HG03060 (cell line): ENCODE measurements around the gene PGLYRP3.

Experiments used
- ATAC-seq: cut with Tn5 transposase; IDR thresholded peaks from one replicate; pipeline ENCODE4 v1.9.1; 2021; ENCODE audit warnings: low read depth, moderate number of reproducible peaks; ENCODE audit not compliant: unreplicated experiment

PGLYRP3 gene, protein sequence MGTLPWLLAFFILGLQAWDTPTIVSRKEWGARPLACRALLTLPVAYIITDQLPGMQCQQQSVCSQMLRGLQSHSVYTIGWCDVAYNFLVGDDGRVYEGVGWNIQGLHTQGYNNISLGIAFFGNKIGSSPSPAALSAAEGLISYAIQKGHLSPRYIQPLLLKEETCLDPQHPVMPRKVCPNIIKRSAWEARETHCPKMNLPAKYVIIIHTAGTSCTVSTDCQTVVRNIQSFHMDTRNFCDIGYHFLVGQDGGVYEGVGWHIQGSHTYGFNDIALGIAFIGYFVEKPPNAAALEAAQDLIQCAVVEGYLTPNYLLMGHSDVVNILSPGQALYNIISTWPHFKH

DNA sequence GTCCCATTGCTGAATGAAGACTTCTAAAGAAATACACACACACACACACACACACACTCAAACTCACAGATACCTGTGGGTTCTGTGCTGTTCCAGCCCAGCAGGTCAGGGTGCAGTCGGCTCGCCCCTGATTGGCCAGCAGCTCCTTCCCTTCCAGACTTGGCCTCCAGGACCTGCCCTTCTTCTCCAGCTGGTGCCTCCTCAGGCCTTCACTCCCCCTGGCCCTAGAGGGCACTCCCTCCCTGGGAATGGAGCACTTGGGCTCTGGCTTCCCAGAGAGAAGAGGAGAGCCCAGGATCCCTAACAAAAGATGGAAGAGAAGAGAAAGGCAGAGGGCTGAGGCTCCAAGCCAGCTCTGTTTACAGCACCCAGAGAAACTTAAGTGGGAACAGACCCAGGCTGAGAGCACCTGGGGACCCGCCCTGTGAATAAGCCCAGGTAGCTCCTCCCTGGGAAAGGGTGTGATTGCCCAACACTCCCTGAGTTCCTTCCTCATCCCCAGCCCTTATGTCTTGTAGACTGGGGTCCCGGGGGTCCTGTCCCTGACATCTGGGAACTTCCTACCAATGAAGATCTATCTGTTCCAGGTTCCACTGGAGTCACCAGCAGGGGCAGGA lies at the start of gene PGLYRP3:
Gene PGLYRP3 (minus strand): TSS at position 383 of the 617 bp plus-strand sequence. CDS start 2,287 bp downstream, outside the sequence.
- no peak for ATAC-seq

DNA sequence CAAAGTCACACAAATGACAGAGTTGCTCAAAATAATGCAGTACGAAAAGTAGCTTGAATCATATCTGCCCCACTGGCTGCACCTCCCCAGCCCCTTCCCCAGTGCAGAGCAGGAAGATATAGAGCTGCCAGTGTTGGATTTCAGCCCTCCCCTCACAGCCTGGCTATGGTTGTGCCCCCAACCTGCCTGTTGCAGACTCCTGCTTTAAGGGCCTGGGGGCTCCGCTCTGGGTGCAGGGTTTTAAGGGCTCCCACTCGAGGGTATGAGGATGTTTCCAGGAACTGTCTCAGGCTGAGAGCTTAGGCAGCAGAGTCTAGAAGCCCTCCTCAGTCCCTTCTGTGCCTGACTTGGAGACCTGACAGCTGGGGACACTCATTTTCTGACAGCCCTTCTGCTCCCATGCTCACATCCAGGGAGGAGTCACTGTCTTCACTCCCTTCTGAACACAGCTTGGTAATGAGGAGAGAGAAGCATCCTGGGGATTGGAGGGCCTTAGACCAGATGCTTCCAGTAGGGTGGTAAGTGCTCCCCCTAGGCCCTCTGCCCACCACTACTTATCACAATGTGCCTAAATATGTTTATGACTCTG lies 49.5 kb upstream of the PGLYRP3 start:
- no peak for ATAC-seq

DNA sequence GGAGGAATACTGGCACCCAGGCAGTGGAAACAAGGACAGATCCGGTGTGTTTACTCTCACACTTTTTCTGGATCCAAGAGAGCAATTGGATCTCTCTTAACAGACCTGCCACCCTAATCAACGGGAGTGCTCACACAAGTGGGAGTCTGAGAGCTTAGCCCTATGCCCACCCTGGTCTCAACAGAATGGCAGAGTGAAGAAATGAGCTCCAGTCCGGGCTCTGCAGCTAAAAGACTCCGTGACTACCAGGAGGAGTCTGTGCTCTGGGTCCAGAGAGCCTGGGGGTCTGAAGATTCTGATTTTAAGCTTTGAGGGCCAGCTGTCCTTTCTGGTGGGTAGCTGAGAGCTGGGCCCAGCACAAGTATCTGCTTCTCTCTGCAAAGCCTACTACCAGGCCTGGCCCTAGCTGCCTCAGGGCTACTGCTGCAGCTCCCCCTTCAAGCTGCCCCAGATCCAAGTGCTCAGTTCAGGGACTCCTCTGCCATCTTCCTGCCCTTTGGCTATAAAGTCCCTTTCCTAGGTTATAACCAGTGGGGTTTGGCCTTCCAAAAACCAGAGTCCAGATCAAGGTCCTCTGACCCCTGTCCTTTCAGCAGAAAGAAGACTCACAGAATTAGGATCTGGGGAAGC lies 48.8 kb upstream of the PGLYRP3 start:
- ATAC-seq, result no peak

DNA sequence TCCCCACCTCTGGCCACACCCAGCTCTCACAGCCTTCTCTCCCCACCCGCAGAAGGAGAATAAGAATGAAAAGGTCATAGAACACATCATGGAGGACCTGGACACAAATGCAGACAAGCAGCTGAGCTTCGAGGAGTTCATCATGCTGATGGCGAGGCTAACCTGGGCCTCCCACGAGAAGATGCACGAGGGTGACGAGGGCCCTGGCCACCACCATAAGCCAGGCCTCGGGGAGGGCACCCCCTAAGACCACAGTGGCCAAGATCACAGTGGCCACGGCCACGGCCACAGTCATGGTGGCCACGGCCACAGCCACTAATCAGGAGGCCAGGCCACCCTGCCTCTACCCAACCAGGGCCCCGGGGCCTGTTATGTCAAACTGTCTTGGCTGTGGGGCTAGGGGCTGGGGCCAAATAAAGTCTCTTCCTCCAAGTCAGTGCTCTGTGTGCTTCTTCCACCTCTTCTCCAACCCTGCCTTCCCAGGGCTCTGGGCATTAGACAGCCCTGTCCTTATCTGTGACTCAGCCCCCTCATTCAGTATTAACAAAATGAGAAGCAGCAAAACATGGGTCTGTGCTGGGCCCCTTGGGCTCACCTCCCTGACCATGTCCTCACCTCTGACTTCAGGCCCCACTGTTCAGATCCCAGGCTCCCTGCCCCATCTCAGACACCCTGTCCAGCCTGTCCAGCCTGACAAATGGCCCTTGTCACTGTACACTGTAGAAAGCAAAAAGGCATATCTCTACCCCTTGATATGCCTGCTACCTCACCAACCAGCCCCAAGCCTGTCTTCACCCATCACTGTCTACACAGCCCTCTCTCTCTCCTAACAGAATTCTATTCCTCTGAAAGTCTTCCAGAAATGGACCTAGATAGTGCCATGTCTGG lies 48.1 kb upstream of the PGLYRP3 start:
- no peak for ATAC-seq

DNA sequence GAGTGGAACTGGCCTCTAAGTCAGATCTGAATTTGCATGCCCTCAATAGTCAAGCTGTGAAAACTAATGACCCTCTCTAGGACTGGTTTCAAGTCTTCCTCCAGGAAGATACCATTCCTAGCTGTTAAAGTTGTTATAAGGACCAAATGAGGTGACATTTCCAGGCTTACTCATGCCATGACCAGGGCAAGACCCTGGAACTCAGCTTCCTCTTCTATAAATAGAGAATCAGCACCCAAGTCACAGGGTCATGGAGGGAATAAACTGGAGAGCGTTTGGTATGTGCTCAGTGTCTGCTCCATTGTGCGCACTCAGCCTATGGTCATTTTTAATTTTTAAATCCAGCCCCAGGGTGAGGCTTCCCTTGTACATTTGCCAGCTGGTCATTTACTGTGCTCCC lies 47.4 kb upstream of the PGLYRP3 start:
- no peak for ATAC-seq

DNA sequence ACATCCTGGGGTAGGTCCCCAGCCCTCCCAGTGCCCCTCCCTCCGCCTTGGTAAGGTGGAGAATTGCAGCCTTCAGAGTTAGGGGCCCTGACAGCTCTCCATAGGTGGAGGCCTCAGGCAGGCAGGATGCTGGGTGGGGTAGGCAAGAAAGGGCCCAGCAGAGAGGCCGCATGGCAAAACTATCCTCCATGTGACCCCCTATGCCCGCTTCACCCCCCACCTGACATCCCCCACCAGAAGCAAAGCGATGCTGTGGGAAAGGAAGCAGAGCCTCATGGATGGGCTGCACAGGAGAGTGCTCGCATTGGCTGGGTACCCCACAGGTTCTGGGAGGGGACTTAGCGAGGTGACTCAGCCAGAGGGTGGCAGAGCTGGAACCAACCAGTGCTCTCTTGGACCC lies 46.5 kb upstream of the PGLYRP3 start:
- ATAC-seq, result no peak

DNA sequence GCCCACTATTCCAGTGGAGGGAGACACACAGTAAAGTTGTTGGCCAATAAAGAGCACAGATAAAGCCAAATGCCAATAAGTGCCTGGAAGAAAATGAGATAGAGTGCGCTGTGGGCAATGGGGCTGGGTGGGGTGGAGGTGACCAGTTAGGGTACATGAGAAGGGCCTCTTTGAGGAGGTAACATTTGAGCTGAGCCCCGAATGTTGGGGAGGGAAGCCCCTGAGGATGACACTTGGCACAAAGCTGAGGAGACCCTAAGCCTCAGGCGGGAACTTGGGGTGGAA lies 45.9 kb upstream of the PGLYRP3 start:
- no peak for ATAC-seq

DNA sequence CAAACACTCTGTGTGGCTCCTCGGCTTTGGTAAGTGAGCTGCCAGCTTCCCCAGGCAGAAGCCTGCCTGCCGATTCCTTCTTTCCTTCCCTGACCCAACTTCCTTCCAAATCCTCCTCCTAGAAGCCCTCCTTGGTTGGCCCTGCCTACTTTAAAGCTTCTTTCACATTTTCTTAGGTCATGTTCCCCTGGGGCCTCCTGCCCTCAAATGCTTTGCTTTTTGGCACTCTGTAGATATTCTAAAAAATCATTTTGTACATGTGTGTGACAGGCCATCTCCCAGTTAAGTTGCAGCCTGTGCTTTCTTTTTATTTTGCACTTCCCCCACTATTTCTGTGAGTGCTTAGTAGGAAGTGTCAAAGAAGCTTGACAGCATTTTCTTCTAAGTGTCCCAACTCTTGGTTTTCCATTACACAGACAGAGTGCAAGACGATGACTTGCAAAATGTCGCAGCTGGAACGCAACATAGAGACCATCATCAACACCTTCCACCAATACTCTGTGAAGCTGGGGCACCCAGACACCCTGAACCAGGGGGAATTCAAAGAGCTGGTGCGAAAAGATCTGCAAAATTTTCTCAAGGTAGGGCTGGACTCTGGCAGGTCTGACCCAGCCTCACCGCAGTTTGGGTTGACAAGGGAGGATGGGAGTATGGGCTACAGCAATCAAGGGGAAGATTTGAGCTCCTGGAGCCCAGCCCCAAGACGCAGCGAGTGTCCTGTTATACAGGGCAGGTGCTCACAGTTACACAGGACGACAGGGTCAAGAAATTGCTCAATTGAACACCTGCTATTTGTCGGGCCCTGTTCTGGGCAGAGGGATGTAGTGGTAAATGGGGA lies 45.3 kb upstream of the PGLYRP3 start, which contains the start of gene S100A9:
Gene S100A9 (plus strand): TSS at position 2 of the 838 bp plus-strand sequence. CDS start 430 bp downstream, at position 432.
- ATAC-seq, result no peak

DNA sequence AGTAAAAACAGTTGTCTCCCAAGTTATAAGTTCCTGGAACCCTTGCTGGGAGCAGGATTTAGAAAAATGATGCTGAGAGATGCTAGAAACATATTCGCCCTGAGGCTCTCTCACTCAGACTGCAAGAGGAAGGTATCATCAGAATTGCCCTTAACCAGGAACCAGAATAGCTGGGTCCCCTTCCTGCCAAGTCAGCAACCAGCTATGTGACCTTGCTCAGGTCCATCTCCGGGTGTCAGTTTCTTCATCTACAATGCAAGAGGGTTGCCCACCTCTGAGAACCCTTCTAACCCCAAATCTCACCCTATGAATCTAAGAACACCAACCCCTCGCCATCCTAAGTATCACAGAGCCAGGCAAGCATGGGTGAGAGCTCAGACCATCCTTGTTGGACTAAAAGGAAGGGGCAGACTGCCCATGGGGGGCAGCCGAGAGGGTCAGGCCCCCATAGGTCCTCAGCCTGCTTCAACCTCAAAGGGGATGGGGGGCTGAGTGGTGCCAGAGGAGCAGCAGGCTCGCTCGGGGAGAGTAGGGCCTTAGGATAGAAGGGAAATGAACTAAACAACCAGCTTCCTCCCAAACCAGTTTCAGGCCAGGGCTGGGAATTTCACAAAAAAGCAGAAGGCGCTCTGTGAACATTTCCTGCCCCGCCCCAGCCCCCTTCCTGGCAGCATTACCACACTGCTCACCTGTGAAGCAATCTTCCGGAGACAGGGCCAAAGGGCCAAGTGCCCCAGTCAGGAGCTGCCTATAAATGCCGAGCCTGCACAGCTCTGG lies 44.5 kb upstream of the PGLYRP3 start:
- ATAC-seq, result no peak

DNA sequence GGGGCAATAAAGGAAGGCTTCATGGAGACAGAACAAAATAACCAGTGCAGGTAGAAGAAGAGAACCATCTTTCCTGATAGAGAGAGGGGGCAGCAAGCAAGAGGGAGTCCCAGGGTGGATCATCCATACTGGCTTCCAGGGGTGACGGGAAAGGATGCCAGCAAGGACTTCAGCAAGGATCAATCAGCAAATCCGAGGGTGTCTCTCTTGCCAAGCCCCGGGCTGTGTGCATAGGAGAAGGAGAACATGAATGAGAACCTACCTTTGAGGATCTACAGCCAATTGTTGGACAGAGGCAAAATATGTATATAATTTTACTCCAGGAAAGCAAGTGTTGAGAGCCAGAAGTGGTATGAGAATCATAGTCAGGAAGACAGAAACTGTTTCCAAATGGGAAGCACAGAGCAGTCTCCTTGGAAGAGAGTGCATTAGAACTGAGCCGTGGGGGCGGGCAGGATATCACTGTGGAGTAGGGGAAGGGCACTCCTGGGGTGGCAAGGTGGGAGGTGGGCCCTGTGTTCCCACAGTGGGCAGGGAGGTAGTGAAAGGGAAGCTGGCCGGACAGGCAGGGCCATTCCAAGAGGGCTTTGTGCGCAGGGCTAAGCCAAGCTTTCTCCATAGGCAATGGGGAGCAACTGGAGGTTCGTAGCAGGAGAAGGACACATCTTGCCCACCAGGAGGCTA lies 43.8 kb upstream of the PGLYRP3 start:
- no peak for ATAC-seq

DNA sequence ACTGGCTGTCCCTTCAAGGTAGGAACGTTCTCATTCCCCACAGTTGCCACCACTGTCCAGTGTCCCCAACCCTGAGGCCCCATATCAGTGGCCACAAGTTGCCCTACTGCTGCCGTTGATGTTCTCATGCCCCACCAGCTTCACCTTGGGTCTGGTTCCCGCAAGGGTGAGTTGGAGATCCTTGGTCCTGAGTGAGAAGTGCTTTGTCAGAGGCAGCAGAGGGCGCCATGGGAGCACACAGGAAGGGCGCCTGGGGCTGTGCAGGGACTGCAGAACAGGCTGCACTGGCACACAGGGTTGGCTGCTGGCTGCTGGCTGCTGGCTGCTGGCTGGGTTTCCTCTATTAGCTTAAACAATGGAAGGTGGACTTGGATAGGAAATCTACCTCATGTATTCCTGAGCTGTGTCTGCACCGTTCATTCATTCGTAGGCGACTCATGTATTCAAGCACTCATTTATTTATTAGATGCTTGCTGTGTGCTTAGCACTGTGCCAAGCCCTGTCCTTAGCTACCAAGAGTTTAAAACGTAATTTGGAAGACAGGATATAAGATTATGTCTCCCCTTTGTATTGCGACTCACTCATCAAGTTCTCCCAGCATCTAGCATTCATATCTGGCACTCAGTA lies 42.8 kb upstream of the PGLYRP3 start:
- ATAC-seq, result no peak

DNA sequence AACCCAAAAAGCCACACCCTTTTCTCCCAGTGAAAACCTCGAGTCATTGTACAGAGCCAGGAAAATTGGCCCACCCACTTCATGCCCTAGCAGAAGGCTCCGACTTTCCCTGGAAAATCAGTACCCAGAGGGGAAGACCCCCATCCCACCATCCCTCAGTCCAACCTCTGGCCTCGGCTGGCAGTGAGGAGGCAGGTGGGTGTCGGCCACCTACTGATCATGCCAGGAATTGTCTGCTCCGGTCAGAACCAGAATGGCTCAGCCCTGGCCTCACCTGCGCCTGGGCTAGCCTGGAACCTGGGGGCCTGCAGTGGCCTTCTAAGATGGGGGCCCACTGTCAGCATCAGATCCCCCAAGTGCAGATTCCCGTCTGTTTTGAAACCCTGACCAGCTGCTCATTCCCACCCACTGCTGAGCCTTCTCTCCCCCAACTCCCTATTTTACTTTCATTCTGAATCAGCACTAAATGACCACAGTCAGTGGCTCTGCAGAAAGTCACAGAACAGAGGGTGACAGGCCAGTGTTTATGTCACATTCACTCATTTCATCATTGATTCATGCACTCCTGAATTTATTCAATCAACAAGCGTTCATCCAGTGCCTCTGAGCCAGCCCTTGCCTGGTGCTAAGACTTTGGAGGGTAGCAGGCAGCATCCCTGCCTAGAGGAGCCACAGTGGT lies 41.9 kb upstream of the PGLYRP3 start:
- no peak for ATAC-seq

DNA sequence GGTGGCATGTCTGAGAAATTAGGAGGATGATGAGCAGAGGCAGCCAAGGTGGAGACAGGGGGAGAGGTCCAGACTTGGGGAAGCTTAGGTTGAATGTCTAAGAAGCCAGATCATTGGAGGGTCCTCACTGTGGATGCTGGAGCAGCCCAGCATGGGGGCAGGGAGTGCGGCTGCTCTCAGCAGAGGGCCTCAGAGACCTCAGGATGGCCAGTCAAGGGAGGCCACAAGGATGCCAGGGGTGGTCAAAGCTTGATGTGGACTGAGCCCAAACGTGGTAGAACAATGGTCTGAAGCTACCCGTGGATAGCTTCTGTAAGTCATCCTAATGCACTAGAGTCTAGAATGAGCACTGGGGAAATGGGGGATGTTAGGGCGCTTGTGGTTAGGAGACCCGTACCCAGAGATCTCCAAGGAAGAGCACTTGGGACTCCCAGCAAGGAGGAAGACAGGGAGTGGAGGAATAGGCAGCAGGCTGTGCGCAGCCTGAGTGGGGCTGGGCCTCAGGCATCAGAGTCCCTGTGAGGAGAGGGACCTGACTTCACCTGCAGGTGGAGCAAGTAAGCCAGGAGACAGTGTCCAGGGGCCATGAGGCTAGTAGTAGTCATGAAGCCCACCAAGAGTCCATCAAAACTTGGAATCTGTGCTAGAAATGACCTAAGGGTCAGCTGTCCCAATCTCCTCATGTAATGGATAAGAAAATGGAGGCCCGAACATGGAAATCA lies 40.6 kb upstream of the PGLYRP3 start:
- ATAC-seq, result no peak

DNA sequence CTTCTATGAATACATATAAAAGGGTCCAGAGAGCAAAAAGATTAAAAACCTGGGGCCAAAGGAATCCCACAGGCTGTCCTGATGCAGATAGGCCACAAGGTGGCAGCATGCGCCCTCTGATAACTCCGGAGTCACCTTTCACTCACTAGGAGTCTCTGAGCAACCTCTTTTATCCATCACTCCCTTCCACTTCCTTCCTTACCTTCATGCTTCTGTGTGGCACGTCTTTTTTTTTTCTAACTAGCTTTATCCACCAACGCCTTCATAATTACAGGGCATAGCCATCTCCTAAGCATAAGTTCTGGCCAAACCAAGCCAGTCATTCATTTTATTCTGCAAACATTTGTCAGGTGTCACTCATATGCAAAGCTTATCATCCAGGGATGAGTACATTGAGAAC lies 39.8 kb upstream of the PGLYRP3 start:
- ATAC-seq, result no peak

DNA sequence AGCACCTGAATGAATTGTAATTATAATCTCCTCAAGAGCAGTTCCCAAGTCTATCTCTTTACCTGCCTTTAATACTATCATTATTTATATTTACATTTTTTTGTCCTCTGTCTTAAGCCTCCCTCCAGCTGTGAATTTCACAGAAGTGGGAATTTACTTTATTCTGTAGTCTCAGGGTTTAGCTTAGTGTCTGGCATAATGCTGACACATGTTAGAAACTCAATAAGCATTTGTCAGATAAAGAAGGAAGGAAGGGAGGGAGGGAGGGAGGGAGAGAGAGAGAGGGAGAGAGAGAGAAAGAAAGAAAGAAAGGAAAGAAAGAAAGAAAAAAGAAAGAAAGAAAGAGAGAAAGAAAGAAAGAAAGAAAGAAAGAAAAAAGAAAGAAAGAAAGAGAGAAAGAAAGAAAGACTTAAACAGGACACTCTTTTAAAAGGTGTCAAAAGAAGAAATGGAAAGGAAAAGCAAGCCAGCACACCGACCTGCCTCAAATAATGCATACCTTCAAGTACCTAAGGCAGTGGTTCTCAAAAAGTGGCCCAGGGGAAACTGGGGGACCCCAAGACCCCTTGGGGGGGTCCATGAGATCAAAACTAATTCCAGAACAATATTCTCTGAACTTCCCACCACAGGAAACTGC lies 37.7 kb upstream of the PGLYRP3 start:
- ATAC-seq, result no peak
